GM12864 (cell line): ENCODE measurements around the gene FBN1.

ENCODE experiments used
- DNase-seq: peaks from one replicate; pipeline ENCODE4 v3.0.0-alpha.2; 2011; ENCODE audit warnings: low read depth
- H3K4me3 ChIP-seq: 2 replicates; pipeline ENCODE4 v1.5.1; 2011; ENCODE audit warnings: mild to moderate bottlenecking, low read depth, low read length, control low read depth
- TF ChIP-seq, protein P1 (sequence below): IDR thresholded peaks from 2 replicates; pipeline ENCODE4 v1.5.1; 2011; ENCODE audit warnings: low read depth, mild to moderate bottlenecking, moderate library complexity, low read length, control low read depth, inconsistent platforms; ENCODE audit errors: missing control alignments

FBN1 gene

DNA sequence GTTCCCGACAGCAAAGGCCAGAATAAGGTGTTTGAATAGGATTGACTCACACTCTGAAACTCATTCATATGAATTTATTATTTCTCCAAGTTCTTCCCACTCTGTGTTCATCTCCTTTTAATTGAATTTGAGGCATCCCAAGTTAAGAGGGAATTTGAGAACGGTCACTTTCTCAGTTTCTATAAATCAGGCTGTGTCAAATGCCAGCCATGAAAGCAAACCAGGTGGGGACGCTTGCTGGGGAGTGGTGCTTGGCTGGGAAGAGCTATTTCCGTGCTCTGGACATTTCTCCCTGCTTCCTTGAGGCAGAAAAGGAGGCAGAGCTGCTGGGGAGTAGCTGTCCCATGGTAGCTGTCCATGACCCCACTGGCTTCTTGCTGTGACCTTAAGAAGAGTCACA, 116.6 kb downstream of the FBN1 start:
- H3K4me3 ChIP-seq, result no peak overlapping the region
- TF ChIP-seq, protein P1, sequence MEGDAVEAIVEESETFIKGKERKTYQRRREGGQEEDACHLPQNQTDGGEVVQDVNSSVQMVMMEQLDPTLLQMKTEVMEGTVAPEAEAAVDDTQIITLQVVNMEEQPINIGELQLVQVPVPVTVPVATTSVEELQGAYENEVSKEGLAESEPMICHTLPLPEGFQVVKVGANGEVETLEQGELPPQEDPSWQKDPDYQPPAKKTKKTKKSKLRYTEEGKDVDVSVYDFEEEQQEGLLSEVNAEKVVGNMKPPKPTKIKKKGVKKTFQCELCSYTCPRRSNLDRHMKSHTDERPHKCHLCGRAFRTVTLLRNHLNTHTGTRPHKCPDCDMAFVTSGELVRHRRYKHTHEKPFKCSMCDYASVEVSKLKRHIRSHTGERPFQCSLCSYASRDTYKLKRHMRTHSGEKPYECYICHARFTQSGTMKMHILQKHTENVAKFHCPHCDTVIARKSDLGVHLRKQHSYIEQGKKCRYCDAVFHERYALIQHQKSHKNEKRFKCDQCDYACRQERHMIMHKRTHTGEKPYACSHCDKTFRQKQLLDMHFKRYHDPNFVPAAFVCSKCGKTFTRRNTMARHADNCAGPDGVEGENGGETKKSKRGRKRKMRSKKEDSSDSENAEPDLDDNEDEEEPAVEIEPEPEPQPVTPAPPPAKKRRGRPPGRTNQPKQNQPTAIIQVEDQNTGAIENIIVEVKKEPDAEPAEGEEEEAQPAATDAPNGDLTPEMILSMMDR, result no peak
- DNase-seq, result no peak

DNA sequence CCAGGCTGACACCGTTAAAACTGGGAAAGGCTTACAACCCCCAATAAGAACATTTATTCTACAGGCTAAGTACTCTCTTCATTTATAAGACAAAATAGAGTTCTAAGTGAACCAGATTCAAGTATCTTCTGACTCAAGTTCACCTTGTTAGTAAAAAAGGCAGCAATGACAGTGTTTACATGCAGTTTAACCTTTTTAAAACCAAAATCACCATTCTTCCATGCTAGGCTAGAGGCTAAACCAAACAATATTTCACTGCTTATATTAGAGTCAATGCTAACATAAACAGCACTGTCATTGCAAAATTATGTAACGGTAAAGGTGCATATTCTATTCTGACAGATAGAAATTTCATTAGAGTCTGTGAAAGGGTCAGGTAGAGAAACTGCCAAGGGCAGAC, 118.0 kb downstream of the FBN1 start:
- no peak for DNase-seq
- H3K4me3 ChIP-seq, result no peak overlapping the region
- TF ChIP-seq, protein P1, result no peak

DNA sequence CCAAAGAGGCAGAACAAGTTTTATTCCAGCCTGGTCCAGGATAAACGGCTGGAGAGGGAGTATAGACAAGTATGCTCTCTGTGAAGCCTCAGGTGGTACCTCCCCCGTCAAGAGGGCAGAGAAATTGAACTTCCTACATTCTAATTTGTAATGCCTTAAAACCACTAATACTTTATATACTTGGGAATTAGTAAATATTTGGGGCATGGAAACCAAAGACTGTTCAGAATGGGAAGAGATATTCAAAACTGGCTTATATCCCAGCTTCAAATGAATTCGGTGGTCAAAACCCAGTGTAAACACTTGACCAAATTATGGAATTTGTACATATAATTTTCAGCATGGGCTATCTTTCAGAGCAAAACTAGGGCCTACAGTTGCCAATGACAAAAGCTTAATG, 122.6 kb downstream of the FBN1 start:
- H3K4me3 ChIP-seq, result no peak overlapping the region
- TF ChIP-seq, protein P1, result no peak
- no peak for DNase-seq

DNA sequence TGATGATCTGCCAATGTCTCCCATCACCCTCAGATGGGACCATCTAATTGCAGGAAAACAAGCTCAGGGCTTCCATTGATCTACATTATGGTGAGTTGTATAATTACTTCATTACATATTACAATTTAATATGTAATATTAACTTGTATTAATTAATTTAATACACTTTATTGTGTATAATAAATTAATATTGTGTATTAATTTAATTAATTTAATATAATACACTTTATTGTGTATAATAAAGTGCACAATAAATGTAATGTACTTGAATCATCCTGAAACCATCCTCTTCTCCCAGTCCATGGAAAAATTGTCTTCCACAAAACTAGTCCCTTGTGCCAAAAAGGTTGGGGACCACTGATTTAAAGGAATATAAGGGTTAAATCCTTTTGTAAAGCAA, 123.4 kb downstream of the FBN1 start:
- H3K4me3 ChIP-seq, result no peak overlapping the region
- DNase-seq, result no peak
- TF ChIP-seq, protein P1, result no peak

DNA sequence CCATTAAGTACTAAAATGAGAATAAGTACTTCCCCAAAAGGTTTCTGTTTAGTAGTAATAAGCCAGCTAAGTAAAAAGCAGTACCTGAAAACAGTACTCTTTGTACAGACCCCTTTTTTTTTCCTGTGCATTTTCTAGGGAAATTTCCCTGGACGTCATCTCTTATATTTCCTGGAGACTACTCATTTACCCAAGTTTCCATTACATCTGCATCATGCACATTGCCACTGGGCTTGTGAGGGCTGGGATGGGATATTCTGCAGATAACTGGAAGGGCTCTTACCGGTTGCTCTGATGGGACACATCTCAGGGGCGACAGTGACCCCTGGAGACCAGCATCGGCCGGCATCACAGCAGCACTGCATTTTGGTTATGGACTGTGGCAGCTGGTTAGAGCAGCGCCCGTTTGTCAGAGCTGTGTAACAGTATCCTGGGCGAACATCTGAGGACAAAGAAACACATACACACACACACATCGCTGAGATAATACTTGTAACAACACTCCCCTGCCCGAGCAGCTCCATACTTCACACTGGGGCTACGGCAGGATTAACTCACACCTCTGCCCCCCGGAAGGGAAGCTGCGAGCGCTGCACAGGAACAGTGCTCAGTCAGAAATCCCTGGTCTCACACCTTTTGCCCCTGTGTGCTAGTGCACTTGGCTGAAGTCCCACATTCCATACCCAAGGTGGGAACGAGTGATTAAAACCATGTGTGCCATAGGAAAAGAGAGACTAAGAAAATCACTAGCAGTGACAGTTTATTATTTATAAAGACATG, 124.9 kb downstream of the FBN1 start:
- no peak for DNase-seq
- TF ChIP-seq, protein P1, result no peak

DNA sequence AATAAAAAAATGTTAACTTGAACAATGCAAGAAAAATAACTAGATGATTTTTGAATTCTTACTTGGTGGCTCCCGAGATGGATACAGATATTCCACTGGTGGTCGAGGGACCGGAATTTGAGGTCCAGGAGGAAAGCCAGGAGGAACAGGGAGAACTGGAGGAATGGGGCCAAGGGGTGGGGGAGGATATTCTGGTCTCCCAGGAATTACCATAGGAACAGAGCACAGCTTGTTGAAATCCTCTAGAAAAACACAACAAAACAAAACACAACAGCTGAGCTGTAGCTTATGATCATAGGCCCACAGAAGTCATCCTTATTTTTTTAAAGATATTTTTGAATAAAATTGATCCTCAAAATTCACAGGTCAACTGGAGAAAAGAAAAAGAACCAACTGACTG, 129.4 kb downstream of the FBN1 start:
- DNase-seq, result no peak
- TF ChIP-seq, protein P1, result no peak
- H3K4me3 ChIP-seq, result no peak overlapping the region

More for the DNA sequence above, 124.9 kb downstream of the FBN1 start:
- no peak overlapping the region for H3K4me3 ChIP-seq

DNA sequence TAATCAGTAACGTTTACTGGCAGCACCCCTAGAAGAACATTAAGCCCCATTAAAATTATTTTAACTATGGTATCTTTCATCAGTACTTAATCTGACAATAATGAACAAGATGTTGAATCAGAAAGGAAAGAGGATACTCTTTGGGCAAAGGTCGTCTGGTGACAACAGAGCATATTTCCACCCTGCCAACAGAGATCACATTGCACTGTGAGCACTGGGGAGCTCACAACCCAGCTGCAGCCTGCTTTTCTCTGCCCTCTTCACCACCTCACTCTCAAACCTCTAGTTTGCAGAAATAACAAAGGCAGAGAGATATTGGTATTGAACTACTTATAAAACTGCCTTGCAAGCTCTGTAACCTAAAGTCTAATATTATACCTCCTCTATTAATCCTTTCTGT, 130.0 kb downstream of the FBN1 start:
- H3K4me3 ChIP-seq, result no peak overlapping the region
- TF ChIP-seq, protein P1, result no peak
- no peak for DNase-seq
